DMS53 (cell line): ENCODE measurements around the gene AMY1C.
A peak's percentile ranks its signal among the peaks of the same experiment; 100 is the strongest.
"Not testable (repeated sequence)": the region's sequence is repeated elsewhere in the genome, so short reads cannot be mapped to it uniquely, and the experiment has no call there.

Experiments
- DNase-seq: peaks from one replicate; lab custom pipeline; 2025; lab: John Stamatoyannopoulos, UW

The AMY1C gene

GRCh38 chr1:103749598-103749997 lies at the start of gene AMY1C:
Gene AMY1C (plus strand): TSS chr1:103749898. CDS start chr1:103750470, 572 bp downstream.
- not testable (repeated sequence) for DNase-seq

DNA sequence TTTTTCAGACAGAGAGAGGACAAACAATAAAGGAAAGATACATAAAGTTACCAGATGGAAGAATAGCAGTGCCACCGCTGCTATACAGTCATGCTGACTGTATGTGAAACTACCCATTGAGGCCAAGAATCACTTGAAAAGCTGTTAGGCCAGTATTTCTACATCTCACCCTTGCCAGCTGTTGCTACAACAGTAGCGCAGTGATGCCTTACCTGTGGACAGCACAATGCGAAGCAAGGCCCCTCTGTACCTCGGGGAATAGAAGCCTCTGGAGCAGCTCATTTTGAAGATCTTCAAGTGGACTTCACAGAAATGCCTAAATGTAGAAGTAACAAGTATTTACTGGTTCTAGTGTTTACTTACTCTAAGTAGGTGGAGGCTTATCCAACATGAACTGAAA lies 49.0 kb upstream of the AMY1C start:
- not testable (repeated sequence) for DNase-seq

DNA sequence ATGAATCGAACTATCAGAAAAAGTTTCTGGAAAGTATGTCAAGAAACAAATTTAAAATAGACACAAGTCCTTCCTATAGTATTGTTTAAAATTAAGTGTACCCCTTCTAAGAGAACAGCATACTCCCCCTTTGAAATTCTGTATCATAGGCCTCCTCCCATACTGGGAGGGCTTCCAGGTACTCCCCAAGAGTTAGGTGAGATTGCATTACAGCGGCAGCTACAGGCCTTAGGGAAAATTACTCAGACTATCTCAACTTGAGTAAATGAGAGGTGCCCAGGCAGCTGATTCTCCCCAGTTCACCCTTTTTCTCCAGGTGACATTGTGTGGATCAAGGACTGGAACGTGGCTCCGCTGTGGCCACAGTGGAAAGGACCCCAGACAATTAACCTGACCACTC lies 48.4 kb upstream of the AMY1C start:
- DNase-seq, result not testable (repeated sequence)

- DNase-seq, result not testable (repeated sequence)
These were observed 42.0 kb upstream of the AMY1C start for GRCh38 chr1:103707670-103708069.

DNA sequence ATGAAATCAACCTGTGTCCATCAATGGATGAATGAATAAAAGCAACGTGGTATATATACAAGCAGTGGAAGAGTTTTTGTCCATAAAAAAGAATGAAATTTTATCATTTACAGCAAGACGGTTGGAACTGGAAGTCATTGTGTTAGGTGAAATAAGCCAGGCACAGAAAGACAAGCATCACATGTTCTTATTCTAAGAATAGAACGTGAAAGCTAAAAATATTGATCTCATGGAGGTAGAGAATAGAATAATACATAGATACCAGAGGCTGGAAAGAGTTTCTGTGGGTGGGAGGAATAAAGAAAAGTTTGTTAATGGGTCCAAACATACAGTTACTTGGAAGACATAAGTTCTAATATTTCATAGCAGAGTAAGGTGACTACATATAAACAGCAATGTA lies 39.3 kb upstream of the AMY1C start:
- not testable (repeated sequence) for DNase-seq

GRCh38 chr1:103717404-103717803 lies 32.3 kb upstream of the AMY1C start:
- not testable (repeated sequence) for DNase-seq

DNA sequence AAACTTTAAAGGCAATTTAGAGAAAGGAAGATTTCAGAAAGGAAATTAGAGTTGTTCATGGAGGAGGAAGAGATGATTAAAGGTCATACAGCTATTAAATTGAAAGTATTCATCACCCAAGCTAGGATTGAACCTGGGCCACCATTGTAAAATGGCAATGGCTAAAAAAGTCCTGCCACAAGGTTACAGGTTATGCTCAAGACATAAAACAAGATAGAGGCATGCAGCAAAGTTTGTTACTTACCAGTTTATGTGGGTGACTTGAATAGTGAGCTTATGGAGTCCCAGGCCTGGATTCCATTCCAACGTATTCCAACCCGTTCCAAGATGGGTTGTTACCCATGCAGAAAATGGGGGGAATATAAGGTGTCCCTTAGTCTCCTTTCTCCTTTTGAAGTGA lies 28.2 kb upstream of the AMY1C start:
- DNase-seq, result not testable (repeated sequence)

- DNase-seq, result not testable (repeated sequence)
These were observed 14.4 kb upstream of the AMY1C start for GRCh38 chr1:103735334-103735733.

DNA sequence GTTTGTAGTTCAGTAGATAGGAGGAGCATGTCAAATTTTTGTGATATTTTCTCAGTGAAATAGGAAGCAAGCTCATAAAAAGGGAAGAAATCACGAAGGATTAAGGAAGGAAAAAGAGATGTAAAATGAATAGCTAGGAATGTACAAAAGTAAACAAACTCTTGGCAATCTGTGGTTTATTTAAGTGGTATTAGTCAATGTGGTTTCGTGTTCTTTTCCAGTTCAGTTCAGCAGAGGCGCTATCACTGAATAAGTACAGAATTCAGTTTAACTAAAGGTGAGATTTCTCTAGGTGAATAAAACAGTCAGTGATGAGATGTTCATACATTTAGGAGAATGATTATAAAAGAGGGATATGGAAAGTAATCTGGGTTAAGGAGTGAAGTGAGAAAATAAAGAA lies 11.7 kb upstream of the AMY1C start:
- not testable (repeated sequence) for DNase-seq

GRCh38 chr1:103744449-103744848 lies 5.2 kb upstream of the AMY1C start:
- not testable (repeated sequence) for DNase-seq

- not testable (repeated sequence) for DNase-seq
These were observed 4.7 kb upstream of the AMY1C start for GRCh38 chr1:103745040-103745439.

DNA sequence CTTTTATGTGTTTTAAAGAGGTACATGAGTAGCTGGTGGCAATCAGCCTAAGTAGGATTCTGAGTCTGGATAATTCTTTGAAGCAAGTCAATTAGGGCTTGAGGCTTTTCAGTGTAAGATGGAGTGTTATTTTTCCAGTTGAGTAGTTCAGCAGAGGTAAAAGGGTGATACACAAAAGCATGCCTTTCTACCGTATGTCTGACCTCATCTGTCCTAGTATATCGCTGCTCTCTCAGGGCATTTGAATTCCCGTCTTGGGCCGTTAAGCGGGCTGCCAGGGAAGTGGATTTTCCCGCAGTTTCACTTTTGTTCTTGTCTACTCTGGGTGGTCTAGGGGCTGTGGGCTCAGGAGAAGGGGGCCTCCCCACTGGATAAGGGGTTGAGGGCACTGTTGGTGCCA lies 1.4 kb upstream of the AMY1C start:
- not testable (repeated sequence) for DNase-seq

DNA sequence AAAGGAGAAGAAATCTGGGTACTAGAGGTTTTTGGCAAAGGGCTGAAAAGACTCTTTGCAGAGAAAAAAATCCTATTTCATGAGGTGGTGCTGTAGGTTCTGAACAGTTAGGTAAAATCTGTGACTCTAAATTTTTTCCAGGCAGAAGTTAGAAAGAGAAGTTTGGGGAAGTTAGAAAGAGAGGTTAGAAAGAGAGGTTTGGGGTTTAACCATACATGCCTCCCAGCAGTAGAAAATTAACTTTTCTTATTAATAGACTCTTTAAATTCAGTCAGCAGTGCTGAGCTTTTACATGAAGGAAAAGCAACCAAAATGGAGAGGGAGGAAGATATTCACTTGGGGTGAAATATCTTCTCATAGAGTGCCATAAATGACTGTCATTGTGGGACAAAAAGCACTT lies 12.2 kb downstream of the AMY1C start:
- no peak for DNase-seq

DNA sequence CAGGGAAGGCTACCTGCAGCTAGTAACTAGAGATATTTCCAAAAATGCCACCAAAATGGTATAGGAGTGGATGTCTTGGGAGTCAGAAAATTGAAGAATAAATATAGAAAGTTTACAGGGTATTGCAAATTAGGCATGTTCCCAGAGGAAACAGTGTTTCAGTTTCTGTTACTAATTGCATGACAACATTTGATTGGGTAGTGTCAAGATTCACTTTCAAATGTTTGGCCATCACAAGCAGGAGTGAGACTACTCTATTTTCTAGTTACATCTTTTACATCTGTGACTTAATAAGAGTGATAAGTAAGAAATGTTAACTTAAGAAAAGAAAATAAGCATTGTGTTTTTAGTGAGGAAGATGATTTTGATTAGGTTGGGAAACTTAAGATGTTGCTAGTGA lies 30.2 kb downstream of the AMY1C start:
- DNase-seq, result no peak

DNA sequence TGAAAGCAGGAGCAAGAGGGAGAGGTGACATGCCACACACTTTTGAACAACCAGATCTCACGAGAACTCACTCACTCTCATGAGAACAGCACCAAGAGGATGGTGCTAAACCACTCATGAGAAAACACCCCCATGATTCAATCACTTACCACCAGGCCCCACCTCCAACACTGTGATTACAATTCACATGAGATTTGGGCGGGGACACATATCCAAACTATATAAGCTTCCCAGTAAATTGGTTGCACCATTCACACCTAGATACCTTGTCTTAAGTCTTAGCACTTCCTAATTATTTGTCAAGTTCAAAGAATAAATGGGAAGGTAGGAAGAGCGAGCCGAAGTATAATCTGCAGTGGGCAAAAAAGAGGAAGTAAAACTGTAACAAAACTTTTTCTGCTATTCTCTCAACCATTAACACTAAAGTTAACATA lies 34.3 kb downstream of the AMY1C start:
- DNase-seq, result no peak

GRCh38 chr1:103788377-103788776 lies 38.7 kb downstream of the AMY1C start:
- peak; percentile 75 for DNase-seq

DNA sequence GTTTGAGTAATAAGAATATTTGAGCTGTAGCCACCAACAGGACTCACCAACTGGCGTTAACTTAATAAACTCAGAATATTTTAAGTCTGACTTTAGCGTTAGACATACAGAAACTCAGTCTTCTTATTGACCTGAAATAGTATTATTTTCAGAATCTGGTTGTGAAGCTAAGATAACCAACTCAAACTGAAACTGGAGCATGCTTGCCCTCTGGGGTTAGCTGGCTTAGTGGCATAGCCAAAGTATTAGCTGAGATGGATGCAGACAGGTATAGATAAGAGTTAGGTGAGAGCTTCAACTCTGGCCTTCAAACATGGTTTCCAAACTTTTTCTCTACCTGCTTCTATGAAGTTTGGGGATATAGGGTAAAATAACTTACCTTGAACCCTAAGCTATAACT lies 40.5 kb downstream of the AMY1C start:
- DNase-seq, result no peak
